ENCODE measurements around the gene KREMEN2. TPM values are rescaled to one million over a fixed set of nuclear protein-coding genes. Genes with fewer than 3 reads are reported as not detected.

KREMEN2 gene
- total and polyA plus RNA-seq, 2 of the 8 experiments (the other 6 are each of a cell fraction or from before 2014, with no cell fraction given) = 6.6 to 7.0 TPM

DNA sequence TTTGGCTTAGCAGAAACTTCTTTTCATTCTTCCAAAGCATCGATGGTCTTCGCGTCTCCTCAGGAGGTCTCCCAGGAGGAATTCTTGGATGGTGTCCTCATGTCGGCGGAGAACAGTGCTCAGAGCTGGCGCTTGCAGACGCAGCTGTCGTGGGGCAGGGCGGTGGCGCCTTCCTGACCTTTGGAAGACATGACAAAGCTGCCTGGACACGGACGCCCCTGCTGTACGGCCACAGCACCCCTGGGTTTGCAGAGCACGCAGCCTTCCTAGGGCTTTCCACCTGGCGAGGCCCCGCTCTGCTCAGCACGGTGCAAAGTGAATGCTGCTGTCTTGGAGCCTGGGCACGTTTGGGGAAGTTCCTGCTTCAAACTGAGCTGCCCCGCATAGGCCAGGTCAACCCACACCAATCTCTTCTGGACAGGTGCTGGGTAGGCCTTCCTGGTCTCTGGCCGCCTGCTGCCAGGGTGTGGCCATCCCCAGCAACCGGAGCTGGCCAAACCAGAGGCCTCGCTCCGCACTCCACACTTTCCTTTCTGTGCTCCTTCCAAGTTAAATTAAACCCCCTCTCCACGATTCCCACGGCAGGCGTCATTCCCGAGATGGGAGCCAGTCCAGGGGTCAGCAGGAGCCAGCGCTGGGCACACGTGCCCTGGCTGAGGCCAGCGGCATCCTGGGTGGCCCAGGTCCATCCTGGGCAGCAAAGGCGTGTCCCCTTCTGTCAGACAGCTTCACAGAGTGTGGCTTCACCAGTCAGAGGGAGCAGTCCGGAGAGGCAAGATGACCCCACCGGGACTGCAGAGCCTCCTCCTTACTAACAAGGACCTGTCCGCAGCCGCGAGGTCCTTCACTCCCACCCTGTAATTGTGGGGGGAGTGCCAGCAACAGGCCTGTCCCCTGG is 15.0 kb upstream of the KREMEN2 start:
- Histone ChIP-seq H2BK20ac (ENCODE audit: low read length) (no peak overlapping the region), H3K4me2 (ENCODE audit: insufficient read depth in 1 of 2, low read depth in 2 of 2, low read length in 2 of 2) (no peak overlapping the region), H3K79me1 (ENCODE audit: low read depth, low read length) (no peaks in the 10 kb centered on the region), H3K4ac (replicated peaks; ENCODE audit: insufficient read length, low read depth, low read length) (no peak overlapping the region), H4K8ac (ENCODE audit: extremely low read depth, insufficient read depth, low read length) (no peak overlapping the region), H3K14ac (ENCODE audit: insufficient read length) (no peak overlapping the region), H3K79me2 (ENCODE audit: control insufficient read depth in 1 of 2, insufficient read depth in 2 of 2, low read length in 2 of 2) (no peaks in the 10 kb centered on the region), H2BK15ac (ENCODE audit: low read length) (no peak overlapping the region), H3K9ac (replicated peaks in 1 of 4; ENCODE audit: extremely low read depth in 1 of 4, low read depth in 3 of 4, low read length in 3 of 4) (no peak overlapping the region), H2AK5ac (ENCODE audit: low read depth, low read length) (no peak overlapping the region), H3K4me1 (replicated peaks in 1 of 4; ENCODE audit: control insufficient read depth in 3 of 4, insufficient read depth in 4 of 4, low read length in 3 of 4) (peaks cover 0 to 3% (median under 1%) of the 10 kb centered on the region in 4 experiments; a peak in 3 of 7 replicates), H3K27ac (ENCODE audit: low read depth, low read length) (no peak overlapping the region), H3K36me3 (ENCODE audit: control insufficient read depth in 2 of 4, insufficient read depth in 4 of 4, low read length in 3 of 4) (no peaks in the 10 kb centered on the region), H4K20me1 (replicated peaks in 1 of 2; ENCODE audit: control insufficient read depth in 1 of 2, insufficient read depth in 2 of 2, low read length in 2 of 2) (no peaks in the 10 kb centered on the region), H4K91ac (replicated peaks; ENCODE audit: insufficient read length, low read length) (no peak overlapping the region), H3K23ac (ENCODE audit: insufficient read length) (no peak overlapping the region), H2AFZ (ENCODE audit: low read length) (no peak overlapping the region), H3K27me3 (replicated peaks in 1 of 4; ENCODE audit: control insufficient read depth in 3 of 4, extremely low read depth in 1 of 4, insufficient read depth in 3 of 4, low read length in 3 of 4) (no peaks in the 10 kb centered on the region), H3K9me3 (ENCODE audit: insufficient read depth in 2 of 2, low read depth in 1 of 2, low read length in 1 of 2) (no peaks in the 10 kb centered on the region), H3K56ac (replicated peaks; ENCODE audit: insufficient read length, low read depth, low read length) (no peak overlapping the region), H3K4me3 (ENCODE audit: extremely low read depth in 1 of 4, insufficient read depth in 2 of 4, low read depth in 3 of 4, low read length in 4 of 4) (no peak overlapping the region), H2BK5ac (ENCODE audit: low read depth, low read length) (no peak overlapping the region), H3K18ac (ENCODE audit: extremely low read depth, low read length) (no peak overlapping the region; the same call in 1 of the 2 replicates), H4K5ac (ENCODE audit: insufficient read length, low read depth, low read length) (no peak overlapping the region), H2BK12ac (ENCODE audit: low read depth, low read length) (no peak overlapping the region), H3K23me2 (ENCODE audit: low read depth, low read length) (no peaks in the 10 kb centered on the region), H2BK120ac (replicated peaks; ENCODE audit: low read depth, low read length) (no peak overlapping the region)
- CTCF ChIA-PET (ENCODE audit: partially characterized antibody) = interaction anchor here (0.9 to 4.9 kb wide), 4 partner anchors 12 to 110 kb away, joined by 3 to 41 read pairs (median 6); partner anchors contain the start of gene KREMEN2
- WGBS, 2 experiments (ENCODE audit: extremely low coverage in 1 of 2, insufficient coverage in 1 of 2, insufficient read length in 1 of 2, insufficient replicate concordance in 2 of 2, low coverage in 1 of 2, low lambda C conversion rate in 2 of 2, missing lambda C conversion rate in 1 of 2) = 96% methylated on average over 36 of the region's 36 CpGs; no CpG with 5 or more reads in 1 of the 2 experiments
- FAIRE-seq (no peak), DNase-seq (ENCODE audit: low read depth in 1 of 2, low spot score in 2 of 2) (no peak)
- POLR2A ChIA-PET (ENCODE audit: partially characterized antibody) = interaction anchor here (1.1 to 3.2 kb wide), 4 partner anchors 9 to 17 kb away, joined by 3 to 9 read pairs (median 4); partner anchors contain the start of gene KREMEN2
- TF ChIP-seq BACH1 (IDR thresholded peaks at IDR 0.05; ENCODE audit: low read length) (no peak), CHD2 (IDR thresholded peaks at IDR 0.05; ENCODE audit: low read length) (no peak), NANOG (IDR thresholded peaks at IDR 0.05; ENCODE audit: insufficient read depth, low read depth, low read length, poor library complexity, severe bottlenecking) (no peak), TAF1 (IDR thresholded peaks at IDR 0.05; ENCODE audit: low read depth, low read length) (no peak), TCF12 (IDR thresholded peaks at IDR 0.05; ENCODE audit: low read depth, low read length) (no peak)
